D721Med (cell line): ENCODE measurements around the gene HMCN1.

Experiments
- DNase-seq: peaks from one replicate; pipeline ENCODE4 v3.0.0; 2011; ENCODE audit warnings: low spot score; ENCODE audit not compliant: insufficient read length
- FAIRE-seq: peaks from 2 replicates; lab custom pipeline; 2011; peaks lifted over from hg19 to GRCh38; lab: Jason Lieb, UNC
- CTCF ChIP-seq: IDR thresholded peaks from 2 replicates; pipeline ENCODE4 v1.5.1; 2012; ENCODE audit warnings: mild to moderate bottlenecking, control low read depth; ENCODE audit not compliant: insufficient read depth; ENCODE audit errors: missing control alignments

The HMCN1 gene

DNA sequence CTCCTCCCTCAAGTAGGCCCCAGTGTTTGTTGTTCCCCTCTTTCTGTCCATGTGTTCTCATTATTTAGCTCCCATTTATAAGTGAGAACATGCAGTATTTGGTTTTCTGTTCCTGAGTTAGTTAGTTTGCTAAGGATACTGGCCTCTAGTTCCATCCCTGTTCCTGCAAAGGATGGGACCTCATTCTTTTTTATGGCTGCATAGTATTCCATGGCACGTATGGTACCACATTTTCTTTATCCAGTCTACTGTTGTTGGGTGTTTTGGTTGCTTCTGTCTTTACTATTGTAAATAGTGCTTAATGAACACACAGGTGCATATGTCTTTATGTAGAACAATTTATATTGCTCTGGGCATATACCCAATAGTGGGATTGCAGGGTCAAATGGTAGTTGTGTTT is 408.0 kb downstream of the HMCN1 start:
- TF ChIP-seq CTCF = no peak
- FAIRE-seq (peak; percentile 6), DNase-seq (no peak)

DNA sequence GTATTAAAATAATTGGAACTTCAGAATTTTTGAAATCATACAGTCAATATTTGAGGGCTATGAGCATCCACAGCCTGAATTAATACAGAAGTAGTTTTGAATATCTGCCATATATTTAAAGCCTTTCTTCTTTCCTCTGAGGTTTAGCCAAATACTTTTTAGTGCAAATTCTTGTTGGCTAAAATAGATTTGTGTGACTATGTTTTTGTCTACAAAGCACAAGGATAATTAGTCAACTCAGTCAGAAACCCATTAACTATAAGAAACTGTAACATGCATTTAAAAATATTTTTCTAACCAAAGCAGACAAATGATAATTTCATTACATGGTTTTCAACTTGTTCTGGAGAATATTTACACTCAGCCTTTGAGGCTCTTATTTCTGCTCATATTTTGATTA is 408.7 kb downstream of the HMCN1 start:
- FAIRE-seq (no peak), DNase-seq (no peak)
- no peak for TF ChIP-seq CTCF

DNA sequence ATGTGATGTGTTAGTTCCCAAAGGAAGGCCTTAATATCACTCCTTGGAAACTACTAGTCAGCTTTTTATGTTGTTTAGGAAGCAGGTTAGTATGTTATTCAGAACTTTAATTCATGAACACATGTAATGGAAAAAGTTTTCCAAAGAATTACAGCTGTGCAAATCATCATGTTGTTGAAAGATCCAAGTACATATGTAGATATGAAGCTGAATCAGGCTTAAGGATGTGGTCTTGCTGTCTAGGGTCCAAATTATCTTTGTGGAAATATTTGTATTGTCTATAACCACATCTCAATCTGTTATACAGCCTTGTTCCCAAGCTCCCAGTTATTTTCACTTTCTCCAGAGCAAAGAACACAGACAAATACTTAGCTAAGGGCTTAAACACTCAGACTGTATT is 409.3 kb downstream of the HMCN1 start:
- TF ChIP-seq CTCF = no peak
- FAIRE-seq = peak; percentile 90

GRCh38 chr1:186144505-186144904 is 410.3 kb downstream of the HMCN1 start:
- FAIRE-seq = no peak
- TF ChIP-seq CTCF = no peak
- no peak for DNase-seq

More for the DNA sequence above, 409.3 kb downstream of the HMCN1 start:
- DNase-seq = no peak

DNA sequence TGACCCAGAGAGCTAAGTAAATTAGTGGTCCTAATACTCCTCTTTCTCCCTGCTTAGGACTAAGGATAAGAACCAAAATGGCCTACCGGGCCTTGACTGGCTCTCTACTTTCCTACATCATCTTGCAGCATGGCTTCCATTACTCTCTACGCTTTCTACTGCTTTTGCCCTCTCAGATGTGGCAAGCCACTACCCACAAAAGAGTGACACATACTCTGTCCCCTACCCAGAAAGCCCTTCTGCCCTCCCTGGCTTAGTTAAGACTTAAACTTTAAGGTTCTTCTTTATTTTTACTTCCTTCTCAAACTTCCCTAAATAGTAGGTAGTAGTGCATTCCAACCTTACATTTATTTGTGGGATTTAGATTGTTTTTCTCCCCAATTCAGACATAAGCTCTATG is 412.8 kb downstream of the HMCN1 start:
- no peak for FAIRE-seq
- TF ChIP-seq CTCF = no peak
- no peak for DNase-seq

GRCh38 chr1:186149591-186149990 is 415.4 kb downstream of the HMCN1 start:
- TF ChIP-seq CTCF = no peak
- DNase-seq (no peak), FAIRE-seq (peak; percentile 29)

DNA sequence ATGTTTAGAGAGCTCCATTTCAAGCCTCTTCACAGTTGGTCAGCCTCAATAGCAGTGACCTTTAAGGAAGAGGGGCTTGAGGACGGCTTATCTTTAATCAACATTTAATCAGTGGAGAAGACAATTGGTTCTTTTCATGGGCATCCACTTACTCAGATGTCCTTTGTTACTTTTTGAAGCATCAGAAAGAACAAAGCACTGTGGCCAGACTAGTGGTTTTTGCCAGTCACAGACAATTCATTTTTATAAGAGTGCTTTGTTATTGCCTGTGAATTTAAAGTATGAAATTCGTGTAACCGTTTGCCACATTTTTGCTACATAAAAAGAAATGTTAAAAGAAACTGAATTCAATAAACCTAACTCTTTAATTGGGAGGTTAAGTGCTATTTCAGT is 418.0 kb downstream of the HMCN1 start:
- TF ChIP-seq CTCF = no peak
- no peak for DNase-seq
- FAIRE-seq = no peak
